Raji (cell line): ENCODE measurements around the gene PRPSAP2.

Experiments used
- POLR2A ChIP-seq: IDR thresholded peaks from 2 replicates; pipeline ENCODE4 v1.6.1; 2011; ENCODE audit warnings: low read depth, low read length, control low read depth; ENCODE audit not compliant: insufficient read depth

The PRPSAP2 gene

DNA sequence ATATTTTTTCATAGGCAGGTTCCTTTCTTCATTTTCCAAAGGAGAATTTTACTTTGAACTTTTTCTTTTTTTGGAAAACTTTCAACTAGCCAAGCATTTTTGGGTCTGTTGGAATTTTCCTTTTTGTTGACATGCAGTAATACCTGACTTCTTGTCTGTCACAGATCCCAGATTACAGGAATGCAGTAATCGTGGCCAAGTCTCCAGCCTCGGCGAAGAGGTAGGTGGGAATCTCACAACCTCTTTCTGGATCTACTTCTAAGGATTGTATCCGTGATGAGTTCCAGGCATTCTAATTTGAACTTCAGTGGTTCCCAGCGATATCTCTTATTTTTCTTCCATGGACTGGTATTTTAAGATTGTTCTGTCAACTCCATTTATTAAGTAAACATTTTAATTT is 31.7 kb downstream of the PRPSAP2 start:
- TF ChIP-seq POLR2A = no peak

DNA sequence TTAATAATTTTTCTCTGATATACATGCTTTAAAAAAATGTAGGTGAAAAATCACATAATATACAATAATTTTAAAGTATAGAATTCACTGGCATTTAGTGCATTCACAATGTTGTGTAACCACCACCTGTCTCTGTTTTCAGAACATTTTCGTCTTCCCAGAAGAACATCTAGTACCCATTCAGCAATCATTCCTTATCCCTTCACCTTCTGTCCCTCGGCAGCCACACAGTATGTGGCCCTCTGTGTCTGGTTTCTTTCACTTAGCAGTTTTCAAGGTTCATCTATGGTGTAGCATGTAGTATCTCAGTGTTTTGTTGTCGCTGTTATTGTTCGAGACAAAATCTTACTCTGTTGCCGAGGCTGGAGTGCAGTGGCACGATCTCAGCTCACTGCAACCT is 33.6 kb downstream of the PRPSAP2 start:
- no peak for TF ChIP-seq POLR2A

DNA sequence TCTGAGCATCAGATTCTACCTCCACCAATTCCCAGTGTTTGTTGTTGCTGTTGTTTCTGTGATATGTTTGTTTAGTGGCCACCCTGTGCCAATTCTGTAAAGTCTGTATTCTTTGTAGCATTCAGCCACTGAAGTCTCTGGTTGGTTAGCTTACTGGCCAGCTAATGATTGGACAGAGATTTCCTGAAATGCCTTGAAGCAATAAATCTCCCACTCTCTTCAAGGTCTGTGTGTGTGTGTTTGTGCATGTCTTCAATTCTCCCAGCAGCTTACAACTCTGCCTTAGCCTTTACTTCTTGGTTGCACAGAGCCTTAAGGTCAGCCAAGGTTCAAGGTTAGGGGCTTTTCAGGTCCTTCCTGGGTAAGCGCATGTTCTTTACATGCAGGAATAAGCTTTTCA is 38.2 kb downstream of the PRPSAP2 start:
- TF ChIP-seq POLR2A = no peak

DNA sequence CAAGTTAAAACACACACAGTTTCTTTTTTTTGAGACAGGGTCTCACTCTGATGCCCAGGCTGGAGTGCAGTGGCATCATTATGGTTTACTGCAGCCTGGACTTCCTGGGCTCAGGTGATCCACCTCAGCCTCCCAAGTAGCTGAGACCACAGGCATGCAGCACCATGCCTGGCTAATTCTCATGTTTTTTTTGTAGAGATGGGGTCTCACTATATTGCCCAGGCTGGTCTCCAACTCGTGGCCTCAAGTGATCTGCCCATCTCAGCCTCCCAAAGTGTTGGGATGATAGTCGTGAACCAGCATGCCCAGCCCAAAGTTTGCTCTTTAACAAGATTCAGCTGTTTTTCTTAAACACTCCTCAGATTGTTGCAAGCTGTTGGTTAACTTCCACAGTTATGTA is 39.0 kb downstream of the PRPSAP2 start:
- TF ChIP-seq POLR2A = no peak

DNA sequence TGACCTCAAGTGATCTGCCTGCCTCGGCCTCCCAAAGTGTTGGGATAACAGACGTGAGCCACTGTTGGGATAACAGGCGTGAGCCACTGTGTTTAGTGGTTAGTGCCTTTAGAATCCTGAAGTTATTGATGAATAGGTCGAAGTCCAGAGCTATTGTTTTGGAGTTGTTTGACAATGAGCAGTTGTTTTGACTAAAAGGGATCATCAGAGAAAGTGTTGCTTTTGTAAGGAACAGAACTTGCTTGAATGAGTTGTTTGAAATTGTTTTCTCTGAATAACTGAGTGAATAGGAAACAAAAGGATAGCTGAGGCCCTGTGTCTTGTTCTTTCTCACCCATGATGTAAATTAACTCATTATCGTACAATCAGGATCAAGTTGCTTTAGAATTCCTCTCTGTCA is 46.6 kb downstream of the PRPSAP2 start:
- no peak for TF ChIP-seq POLR2A

DNA sequence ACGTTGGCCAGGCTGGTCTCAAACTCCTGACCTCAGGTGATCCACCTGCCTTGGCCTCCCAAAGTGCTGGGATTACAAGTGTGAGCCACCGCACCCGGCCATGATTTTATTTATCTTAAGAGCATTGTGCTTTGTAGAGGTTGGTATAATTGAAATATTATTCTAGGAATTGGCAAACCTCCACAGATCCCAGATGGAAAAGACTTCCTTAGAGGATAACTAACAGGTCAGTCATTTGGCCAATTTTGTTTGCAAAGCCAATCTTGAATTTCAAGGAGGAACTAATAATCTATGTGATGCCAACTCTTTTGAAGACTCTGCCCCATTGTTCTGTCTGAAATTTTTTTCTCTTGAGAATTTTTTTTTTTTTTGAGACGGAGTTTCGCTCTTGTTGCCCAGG is 47.3 kb downstream of the PRPSAP2 start:
- no peak for TF ChIP-seq POLR2A

DNA sequence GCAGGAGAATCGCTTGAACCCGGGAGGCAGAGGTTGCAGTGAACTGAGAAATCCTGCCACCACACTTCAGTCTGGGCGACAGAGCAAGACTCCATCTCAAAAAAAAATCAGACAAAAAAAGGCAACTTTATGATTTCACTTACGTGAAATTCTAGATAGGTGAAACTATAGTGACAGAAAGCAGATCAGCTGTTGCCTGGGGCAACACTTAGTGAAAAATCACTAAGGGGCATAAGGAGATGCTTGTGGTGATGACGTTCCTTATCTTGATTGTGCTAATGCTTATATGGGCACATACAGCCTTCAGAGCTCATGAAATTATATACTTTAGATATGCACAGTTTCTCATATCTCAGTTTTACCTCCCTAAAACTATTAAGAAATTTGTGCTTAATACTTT is 52.4 kb downstream of the PRPSAP2 start:
- no peak for TF ChIP-seq POLR2A

DNA sequence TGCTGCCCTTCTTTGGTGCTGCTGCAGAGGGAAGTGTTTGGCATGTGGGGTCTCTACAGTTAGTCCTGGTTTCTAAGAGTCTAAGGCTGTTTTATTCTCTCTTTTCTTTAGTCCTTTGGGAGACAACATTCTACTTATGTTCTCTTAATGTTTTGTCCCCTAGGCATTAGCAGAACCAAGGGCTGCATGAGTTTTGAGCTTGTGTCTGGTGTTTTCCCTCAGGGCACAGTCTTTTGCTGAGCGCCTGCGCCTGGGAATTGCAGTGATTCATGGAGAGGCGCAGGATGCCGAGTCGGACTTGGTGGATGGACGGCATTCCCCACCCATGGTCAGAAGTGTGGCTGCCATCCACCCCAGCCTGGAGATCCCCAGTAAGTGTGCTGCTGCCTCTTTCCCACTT is 53.0 kb downstream of the PRPSAP2 start:
- no peak for TF ChIP-seq POLR2A

DNA sequence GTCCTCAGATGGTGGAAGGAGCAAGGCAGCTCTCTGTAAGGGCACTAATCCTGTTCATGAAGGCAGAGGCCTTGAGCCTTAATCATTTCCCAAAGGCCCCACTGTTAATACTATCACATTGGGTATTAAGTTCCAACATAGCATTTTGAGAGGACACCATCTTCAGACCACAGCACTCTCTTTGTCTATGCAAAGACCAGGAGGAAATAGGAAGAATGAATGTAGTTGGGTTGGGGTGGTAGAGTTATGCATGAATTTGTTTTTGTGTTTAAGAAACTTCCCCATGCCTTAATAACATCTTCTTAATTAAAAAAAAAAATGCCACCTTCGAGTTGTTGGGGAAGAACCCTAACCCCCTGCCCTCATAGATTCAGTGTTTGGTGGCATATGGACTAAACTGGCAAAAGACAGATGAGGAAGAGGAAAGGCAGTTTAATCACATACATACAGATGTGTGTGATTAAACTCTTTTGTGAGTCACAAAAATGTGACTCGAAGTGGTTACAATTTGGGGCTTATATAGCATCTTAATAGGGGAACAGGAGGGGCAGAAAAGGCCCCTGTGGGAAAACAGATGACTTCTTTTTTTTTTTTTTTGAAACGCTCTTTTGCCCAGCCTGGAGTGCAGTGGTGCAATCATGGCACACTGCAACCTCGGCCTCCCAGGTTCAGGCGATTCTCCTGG is 59.0 kb downstream of the PRPSAP2 start:
- peak; percentile 24; the same call in 1 of the 2 replicates for TF ChIP-seq POLR2A

DNA sequence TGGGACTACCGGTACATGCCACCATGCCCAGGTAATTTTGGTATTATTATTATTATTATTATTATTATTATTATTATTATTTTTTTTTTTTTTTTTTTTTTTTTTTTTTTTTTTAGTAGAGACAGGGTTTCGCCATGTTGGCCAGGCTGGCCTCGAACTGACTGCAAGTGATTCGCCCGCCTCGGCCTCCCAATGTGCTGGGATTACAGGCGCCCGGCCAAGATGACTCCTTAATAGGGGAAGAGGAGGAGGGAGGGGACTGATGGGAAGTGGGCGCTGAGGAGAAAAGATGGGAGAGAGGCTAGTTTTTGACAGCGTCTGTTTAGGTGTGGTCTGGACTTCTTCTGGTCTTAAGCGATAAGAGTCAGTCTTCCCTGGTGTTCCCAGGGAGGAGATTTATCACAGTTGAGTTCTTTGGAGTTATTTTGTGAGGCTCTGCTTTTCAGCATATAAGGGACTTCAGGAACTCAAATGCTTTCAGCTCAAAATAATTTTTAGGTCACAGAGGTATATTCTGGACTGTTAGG is 59.6 kb downstream of the PRPSAP2 start:
- TF ChIP-seq POLR2A = no peak

DNA sequence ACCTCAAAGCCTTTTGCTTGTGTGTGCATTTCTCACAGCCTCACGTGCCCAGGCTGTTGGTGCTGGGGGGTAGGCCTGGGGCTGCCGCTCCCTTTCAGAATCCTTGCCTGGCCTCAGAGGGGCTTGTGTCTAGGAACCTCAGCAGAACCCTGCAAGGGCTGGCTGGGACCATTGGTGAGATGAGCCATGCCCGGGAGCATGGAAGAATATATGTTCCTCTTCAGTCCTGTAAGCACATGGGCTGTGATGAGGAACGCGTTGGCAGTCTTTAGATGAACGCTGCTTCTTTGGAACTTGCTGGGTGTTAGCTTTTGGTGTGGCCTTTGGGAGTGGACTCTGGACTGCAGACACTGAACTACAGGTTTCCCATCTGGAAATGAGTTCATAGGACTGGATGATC is 62.0 kb downstream of the PRPSAP2 start:
- TF ChIP-seq POLR2A = no peak

DNA sequence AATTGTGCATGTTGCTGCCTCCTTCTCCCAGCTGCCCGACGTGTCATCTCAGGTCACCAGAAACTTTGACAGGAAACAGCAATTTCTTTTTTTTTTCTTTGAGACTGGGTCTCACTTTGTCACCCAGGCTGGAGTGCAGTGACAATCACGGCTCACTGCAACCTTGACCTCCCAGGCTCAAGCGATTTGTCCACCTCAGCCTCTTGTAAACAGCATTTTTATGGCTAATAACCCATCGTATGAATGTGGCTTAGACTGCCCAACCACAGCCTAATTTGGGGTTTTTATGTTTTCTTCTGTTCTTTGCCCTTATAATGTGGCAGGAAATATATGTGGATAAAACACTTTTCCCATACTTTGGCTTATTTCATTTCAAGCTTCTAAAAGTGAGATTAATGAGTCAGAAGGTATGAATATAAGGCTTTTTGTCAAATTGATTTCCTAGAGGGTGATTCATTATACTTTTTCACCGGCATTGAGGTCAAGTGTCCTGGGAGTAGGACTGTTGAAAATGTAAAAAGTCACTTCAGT is 63.0 kb downstream of the PRPSAP2 start:
- peak; percentile 42; the same call in 1 of the 2 replicates for TF ChIP-seq POLR2A

DNA sequence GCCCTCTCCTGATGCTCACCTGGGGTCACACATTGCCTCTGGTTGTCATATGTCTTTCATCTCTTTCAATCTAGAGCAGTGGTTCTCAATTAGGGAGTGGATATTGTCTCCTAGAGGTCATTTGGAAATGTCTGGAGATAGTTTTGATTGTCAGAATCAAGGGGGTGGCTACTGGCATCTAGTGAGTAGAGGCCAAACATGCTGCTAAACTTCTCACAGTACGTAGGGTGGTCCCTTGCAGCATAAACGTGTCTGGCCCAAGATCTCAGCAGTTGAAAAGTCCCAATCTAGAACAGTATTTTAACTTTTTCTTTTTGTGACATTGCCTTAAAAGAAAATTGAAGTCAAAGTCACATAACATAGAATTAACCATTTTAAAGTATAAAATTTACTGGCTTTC is 63.6 kb downstream of the PRPSAP2 start:
- TF ChIP-seq POLR2A = no peak

DNA sequence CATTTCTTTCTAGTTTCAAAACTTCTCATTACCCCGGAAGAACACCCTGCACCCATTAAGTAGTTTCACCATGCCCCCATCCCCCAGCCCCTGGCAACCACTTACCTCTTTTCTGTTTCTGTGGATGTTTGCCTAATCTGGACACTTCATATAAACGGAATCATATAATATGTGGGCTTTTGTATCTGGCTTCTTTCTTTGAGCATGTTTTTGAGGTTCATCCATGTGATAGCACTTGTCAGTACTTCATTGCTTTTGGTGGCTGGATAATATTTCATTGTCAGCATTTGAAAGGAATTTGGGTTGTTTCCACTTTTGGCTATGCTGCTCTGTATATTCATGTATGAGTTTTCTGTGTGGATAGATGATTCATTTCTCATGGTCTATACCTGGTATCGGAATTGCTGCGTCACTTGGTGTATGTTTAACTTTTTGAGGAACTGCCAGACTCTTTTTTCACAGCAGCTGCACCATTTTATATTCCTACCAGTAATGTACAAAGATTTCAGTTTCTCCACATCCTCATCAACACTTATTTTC is 64.1 kb downstream of the PRPSAP2 start:
- no peak for TF ChIP-seq POLR2A

DNA sequence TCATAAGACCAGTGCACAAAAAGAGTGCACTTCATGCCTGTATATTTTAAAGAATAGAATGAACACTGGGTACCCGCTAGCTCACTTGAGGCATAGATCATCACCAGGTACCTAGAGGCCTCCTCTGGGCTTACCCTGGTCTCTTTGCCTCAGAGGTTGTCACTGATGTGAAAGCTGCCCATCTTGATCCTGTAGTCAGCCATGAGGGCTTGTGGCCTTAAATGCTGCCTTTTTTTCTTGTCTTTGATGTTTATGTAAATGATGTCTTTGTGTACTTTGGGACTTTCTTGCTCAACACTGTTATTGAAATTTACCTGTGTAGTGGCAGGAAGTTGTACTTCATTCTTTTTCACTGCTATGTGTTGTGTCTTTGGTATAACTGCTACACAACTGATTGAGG is 67.3 kb downstream of the PRPSAP2 start:
- no peak for TF ChIP-seq POLR2A

DNA sequence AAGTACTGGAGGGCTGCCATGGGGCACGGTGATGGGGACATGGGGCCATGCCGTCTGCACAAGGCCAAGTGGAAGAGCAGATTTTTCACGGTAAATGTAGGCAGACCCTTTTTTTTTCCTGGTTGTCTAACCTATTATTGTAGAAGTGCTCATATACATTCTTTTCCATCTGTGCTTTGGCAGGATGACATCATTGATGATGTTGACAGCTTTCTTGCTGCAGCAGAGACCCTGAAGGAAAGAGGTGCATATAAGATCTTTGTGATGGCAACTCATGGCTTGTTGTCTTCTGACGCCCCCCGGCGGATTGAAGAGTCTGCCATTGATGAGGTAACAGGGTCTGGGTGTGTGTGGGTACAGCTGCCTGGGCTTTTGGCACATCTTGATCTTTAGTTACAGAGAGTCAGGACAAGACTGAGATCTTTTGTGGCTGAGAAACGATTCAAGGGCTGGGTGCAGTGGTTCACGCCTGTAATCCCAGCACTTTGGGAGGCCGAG is 70.7 kb downstream of the PRPSAP2 start:
- no peak for TF ChIP-seq POLR2A

DNA sequence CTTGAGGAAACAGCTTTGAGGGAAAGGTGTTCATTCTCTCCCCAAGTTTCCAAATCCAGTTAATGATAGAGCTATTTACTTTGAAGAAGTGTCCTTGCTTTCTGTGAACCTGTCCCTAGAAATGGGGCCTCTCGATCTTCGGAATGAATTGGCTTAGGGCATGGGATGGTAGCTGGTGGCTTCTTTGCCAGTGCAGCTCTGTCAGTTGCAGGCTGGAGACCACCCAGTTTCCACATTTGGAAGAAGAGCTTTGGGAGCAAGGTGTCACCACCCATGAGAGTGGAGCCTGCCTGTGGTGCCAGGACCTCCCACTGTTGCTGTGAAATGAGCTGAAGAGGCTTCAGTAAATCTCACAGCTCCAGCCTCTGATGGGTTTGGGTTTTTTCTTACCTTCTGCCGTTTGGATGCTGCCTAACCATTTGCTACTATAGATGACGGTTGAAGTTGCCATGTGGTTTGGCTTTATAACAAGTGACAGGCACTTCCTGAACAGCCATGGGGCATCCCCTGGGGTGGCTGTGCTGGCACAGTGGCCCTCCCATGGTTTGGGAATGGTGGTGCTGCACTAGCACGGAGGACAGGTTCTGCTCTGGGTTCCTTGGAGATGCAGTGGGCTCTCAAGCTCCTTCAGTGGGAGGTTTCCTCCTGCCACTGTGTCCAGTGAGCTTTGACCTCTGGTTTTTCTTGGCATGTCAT is 74.6 kb downstream of the PRPSAP2 start:
- TF ChIP-seq POLR2A = no peak
